HepG2 (cell line): Measurements from ENCODE around the gene FUBP3. TPM values are rescaled to one million over a fixed set of nuclear protein-coding genes. Genes with fewer than 3 reads are reported as not detected.

Source experiments
- MEF2D ChIP-seq: sonication (generic); formaldehyde crosslinking; IDR thresholded peaks from 2 replicates; pipeline ENCODE4 v1.5.1; 2020; ENCODE audit warnings: mild to moderate bottlenecking, missing genetic modification reagents
- MIER2 ChIP-seq: IDR thresholded peaks from 2 replicates; pipeline ENCODE4 v1.6.1; 2016; ENCODE audit warnings: missing biosample characterization, missing genetic modification reagents
- ZIK1 ChIP-seq: sonication (generic); formaldehyde crosslinking; IDR thresholded peaks from 2 replicates; pipeline ENCODE4 v1.5.0; 2020; ENCODE audit warnings: mild to moderate bottlenecking, low read depth, missing genetic modification reagents, borderline replicate concordance
- ZNF136 ChIP-seq: sonication (generic); formaldehyde crosslinking; IDR thresholded peaks from 2 replicates; pipeline ENCODE4 v1.8.1; 2022; ENCODE audit warnings: low read depth, mild to moderate bottlenecking, moderate library complexity, missing genetic modification reagents
- polyA plus RNA-seq, 8 experiments: library from polyadenylated mRNA; depleted of rRNA in 3 of 8; stranded (reverse) in 7 of 8; unstranded in 1 of 8; fragments of >200 nt; fragmentation: Illumina TruSeq in 4 of 8; extraction: Trizol in 4 of 8; gene quantifications; 2 replicates each; pipeline versions ENCODE4 v1.2.1 to v1.2.3, GENCODE V29; 2011 to 2016; ENCODE audit warnings: low read depth in 4 of 8, missing spikeins in 1 of 8, mixed read lengths in 1 of 8; ENCODE audit not compliant: insufficient read depth in 1 of 8
- total RNA-seq, 5 experiments: library from RNA; depleted of rRNA; stranded (reverse); fragments of >200 nt; fragmentation: Illumina TruSeq; extraction: Trizol; gene quantifications; 2 replicates each; pipeline ENCODE4 v1.2.3, GENCODE V29; 2016; ENCODE audit warnings: low read depth in 1 of 5
- TF ChIP-seq, protein P1 (sequence below): sonication (generic); formaldehyde crosslinking; IDR thresholded peaks from 2 replicates; pipeline ENCODE4 v1.9.0; 2021; ENCODE audit warnings: missing genetic modification reagents, mild to moderate bottlenecking, borderline replicate concordance
- TF ChIP-seq, protein P2 (sequence below): sonication (generic); formaldehyde crosslinking; IDR thresholded peaks from 2 replicates; pipeline ENCODE4 v1.5.0; 2020; ENCODE audit warnings: mild to moderate bottlenecking, missing genetic modification reagents, borderline replicate concordance

FUBP3 gene
- total and polyA plus RNA-seq, 2 of the 13 experiments (the other 11 are each of a cell fraction or from before 2014, with no cell fraction given): 28.7 to 40.0 TPM

GRCh38 chr9:130635721-130636647 is 56.6 kb downstream of the FUBP3 start (continued):
- TF ChIP-seq, protein P1, sequence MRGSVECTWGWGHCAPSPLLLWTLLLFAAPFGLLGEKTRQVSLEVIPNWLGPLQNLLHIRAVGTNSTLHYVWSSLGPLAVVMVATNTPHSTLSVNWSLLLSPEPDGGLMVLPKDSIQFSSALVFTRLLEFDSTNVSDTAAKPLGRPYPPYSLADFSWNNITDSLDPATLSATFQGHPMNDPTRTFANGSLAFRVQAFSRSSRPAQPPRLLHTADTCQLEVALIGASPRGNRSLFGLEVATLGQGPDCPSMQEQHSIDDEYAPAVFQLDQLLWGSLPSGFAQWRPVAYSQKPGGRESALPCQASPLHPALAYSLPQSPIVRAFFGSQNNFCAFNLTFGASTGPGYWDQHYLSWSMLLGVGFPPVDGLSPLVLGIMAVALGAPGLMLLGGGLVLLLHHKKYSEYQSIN (CRISPR knock-in tag): no peak
- TF ChIP-seq MEF2D (CRISPR knock-in tag) (no peak), MIER2 (CRISPR knock-in tag) (no peak), ZIK1 (CRISPR knock-in tag) (no peak), ZNF136 (CRISPR knock-in tag) (no peak)
- TF ChIP-seq, protein P2, sequence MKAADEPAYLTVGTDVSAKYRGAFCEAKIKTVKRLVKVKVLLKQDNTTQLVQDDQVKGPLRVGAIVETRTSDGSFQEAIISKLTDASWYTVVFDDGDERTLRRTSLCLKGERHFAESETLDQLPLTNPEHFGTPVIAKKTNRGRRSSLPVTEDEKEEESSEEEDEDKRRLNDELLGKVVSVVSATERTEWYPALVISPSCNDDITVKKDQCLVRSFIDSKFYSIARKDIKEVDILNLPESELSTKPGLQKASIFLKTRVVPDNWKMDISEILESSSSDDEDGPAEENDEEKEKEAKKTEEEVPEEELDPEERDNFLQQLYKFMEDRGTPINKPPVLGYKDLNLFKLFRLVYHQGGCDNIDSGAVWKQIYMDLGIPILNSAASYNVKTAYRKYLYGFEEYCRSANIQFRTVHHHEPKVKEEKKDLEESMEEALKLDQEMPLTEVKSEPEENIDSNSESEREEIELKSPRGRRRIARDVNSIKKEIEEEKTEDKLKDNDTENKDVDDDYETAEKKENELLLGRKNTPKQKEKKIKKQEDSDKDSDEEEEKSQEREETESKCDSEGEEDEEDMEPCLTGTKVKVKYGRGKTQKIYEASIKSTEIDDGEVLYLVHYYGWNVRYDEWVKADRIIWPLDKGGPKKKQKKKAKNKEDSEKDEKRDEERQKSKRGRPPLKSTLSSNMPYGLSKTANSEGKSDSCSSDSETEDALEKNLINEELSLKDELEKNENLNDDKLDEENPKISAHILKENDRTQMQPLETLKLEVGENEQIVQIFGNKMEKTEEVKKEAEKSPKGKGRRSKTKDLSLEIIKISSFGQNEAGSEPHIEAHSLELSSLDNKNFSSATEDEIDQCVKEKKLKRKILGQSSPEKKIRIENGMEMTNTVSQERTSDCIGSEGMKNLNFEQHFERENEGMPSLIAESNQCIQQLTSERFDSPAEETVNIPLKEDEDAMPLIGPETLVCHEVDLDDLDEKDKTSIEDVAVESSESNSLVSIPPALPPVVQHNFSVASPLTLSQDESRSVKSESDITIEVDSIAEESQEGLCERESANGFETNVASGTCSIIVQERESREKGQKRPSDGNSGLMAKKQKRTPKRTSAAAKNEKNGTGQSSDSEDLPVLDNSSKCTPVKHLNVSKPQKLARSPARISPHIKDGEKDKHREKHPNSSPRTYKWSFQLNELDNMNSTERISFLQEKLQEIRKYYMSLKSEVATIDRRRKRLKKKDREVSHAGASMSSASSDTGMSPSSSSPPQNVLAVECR: no peak
- TF ChIP-seq, all 625 proteins: peak for 0
